PFSK-1 (cell line): ENCODE results near the gene MAP6.

Experiments used
- POLR2AphosphoS5 ChIP-seq: IDR thresholded peaks from 2 replicates; pipeline ENCODE4 v1.6.1; 2012; ENCODE audit warnings: low read depth, mild to moderate bottlenecking, control low read depth, low read length, moderate library complexity
- SIN3A ChIP-seq: IDR thresholded peaks from 2 replicates; pipeline ENCODE4 v1.6.1; 2012; ENCODE audit warnings: mild to moderate bottlenecking, low read length, moderate library complexity, borderline replicate concordance; ENCODE audit not compliant: insufficient read depth
- TAF1 ChIP-seq: IDR thresholded peaks from 2 replicates; pipeline ENCODE4 v1.6.1; 2012; ENCODE audit warnings: low read length, control low read depth, borderline replicate concordance; ENCODE audit not compliant: insufficient read depth
- TF ChIP-seq, protein P1 (sequence below), 2 experiments: IDR thresholded peaks; 2 replicates each; pipeline versions ENCODE4 v1.6.1 to v1.8.0; 2011 to 2012; ENCODE audit warnings: low read depth in 2 of 2, low read length in 2 of 2, control low read depth in 1 of 2, inconsistent platforms in 1 of 2, mild to moderate bottlenecking in 1 of 2, moderate library complexity in 1 of 2; ENCODE audit not compliant: insufficient read depth in 1 of 2

DNA sequence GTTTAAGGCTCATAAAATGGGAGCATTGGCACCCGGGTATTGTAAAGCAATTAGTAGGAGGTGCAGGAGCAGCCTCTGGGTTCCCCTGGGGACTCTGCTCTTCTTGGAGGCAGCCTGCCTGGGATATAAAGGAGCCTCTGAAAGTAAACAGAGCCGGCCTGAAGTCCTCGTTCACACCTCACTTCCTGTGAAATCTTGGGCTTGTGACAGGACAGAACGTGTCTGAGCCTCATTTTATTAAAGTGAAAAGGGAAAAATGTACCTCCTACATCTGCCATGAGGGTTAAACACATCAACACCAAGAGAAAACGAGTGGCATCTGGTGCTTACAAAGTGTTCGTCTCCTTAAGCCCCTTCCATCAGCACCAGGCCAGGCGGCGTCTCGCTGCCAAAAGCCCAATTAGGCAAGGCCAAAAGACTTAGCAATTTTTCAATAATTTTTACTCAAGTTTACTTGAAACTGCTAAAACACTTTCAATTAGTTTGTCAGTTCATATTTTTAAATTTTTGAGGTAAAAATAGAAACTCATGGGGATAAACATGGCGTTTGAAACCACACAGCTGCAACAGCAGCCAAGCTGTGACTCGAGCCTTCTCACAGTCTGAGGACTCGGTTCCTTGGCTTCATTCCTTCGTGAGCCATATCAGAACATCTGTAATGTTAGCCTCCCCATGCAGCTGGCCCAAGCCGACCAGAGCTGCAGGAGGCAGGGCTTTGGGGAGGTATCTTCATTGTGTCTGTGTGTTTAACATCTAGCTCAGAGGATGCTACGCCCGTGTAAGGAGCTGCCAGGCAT, 33.6 kb downstream of the MAP6 start:
- TF ChIP-seq, protein P1, sequence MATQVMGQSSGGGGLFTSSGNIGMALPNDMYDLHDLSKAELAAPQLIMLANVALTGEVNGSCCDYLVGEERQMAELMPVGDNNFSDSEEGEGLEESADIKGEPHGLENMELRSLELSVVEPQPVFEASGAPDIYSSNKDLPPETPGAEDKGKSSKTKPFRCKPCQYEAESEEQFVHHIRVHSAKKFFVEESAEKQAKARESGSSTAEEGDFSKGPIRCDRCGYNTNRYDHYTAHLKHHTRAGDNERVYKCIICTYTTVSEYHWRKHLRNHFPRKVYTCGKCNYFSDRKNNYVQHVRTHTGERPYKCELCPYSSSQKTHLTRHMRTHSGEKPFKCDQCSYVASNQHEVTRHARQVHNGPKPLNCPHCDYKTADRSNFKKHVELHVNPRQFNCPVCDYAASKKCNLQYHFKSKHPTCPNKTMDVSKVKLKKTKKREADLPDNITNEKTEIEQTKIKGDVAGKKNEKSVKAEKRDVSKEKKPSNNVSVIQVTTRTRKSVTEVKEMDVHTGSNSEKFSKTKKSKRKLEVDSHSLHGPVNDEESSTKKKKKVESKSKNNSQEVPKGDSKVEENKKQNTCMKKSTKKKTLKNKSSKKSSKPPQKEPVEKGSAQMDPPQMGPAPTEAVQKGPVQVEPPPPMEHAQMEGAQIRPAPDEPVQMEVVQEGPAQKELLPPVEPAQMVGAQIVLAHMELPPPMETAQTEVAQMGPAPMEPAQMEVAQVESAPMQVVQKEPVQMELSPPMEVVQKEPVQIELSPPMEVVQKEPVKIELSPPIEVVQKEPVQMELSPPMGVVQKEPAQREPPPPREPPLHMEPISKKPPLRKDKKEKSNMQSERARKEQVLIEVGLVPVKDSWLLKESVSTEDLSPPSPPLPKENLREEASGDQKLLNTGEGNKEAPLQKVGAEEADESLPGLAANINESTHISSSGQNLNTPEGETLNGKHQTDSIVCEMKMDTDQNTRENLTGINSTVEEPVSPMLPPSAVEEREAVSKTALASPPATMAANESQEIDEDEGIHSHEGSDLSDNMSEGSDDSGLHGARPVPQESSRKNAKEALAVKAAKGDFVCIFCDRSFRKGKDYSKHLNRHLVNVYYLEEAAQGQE (IDR thresholded peaks at IDR 0.05; ENCODE audit: insufficient read depth in 1 of 2, low read depth in 2 of 2, low read length in 2 of 2): no peak
- TF ChIP-seq POLR2AphosphoS5 (no peak), SIN3A (no peak), TAF1 (no peak)
